DOHH2 (cell line): ENCODE data around the gene GALNS.
"Not testable (repeated sequence)": the region's sequence is repeated elsewhere in the genome, so short reads cannot be mapped to it uniquely, and the experiment has no call there.

Source experiments
- EZH2phosphoT487 ChIP-seq: fragments of 200-600 bp; sonication (generic); IDR thresholded peaks from 2 replicates; pipeline ENCODE4 v1.6.1; 2017; ENCODE audit warnings: borderline replicate concordance, mild to moderate bottlenecking, antibody characterized with exemption, low read length, moderate library complexity, mixed read lengths
- TF ChIP-seq, protein P1 (sequence below): fragments of 200-600 bp; sonication (generic); IDR thresholded peaks from one replicate; pipeline ENCODE4 v1.5.1; 2014; ENCODE audit warnings: antibody characterized with exemption, mild to moderate bottlenecking, low read depth, low read length; ENCODE audit not compliant: poor library complexity, severe bottlenecking

DNA sequence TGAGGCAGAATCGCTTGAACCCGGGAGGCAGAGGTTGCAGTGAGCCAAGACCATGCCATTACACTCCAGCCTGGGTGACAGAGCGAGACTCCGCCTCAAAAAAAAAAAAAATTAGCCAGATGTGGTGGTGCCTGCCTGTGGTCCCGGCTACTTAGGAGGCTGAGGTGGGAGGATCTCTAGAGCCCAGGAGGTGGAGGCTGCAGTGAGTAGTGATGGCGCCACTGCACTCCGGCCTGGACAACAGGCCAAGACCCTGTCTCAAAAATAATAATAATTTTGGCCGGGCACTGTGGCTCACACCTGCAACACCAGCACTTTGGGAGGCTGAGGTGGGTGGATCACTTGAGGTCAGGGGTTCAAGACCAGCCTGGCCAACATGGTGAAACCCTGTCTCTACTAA is 68.0 kb downstream of the GALNS start:
- not testable (repeated sequence) for TF ChIP-seq EZH2phosphoT487
- TF ChIP-seq, protein P1, sequence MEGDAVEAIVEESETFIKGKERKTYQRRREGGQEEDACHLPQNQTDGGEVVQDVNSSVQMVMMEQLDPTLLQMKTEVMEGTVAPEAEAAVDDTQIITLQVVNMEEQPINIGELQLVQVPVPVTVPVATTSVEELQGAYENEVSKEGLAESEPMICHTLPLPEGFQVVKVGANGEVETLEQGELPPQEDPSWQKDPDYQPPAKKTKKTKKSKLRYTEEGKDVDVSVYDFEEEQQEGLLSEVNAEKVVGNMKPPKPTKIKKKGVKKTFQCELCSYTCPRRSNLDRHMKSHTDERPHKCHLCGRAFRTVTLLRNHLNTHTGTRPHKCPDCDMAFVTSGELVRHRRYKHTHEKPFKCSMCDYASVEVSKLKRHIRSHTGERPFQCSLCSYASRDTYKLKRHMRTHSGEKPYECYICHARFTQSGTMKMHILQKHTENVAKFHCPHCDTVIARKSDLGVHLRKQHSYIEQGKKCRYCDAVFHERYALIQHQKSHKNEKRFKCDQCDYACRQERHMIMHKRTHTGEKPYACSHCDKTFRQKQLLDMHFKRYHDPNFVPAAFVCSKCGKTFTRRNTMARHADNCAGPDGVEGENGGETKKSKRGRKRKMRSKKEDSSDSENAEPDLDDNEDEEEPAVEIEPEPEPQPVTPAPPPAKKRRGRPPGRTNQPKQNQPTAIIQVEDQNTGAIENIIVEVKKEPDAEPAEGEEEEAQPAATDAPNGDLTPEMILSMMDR, result not testable (repeated sequence)
